K562 (cell line): ENCODE results near the gene ZMYND19. TPM values are rescaled to one million over a fixed set of nuclear protein-coding genes. Genes with fewer than 3 reads are reported as not detected.

ENCODE experiments used
- CEBPG ChIP-seq, 3 experiments: fragments of 200-800 bp in 1 of 3; sonication (Bioruptor generic) in 1 of 3; sonication (generic) in 1 of 3; formaldehyde crosslinking in 1 of 3; IDR thresholded peaks in 2 of 3; conservative IDR thresholded peaks in 1 of 3; 2 replicates each; pipeline versions ENCODE4 v1.6.1 to v1.8.0; 2016 to 2022; ENCODE audit warnings: missing compliant biosample characterization in 2 of 3, missing genetic modification characterization in 2 of 3, mild to moderate bottlenecking in 1 of 3, missing genetic modification reagents in 1 of 3
- CTBP1 ChIP-seq: fragments of 450-650 bp; IDR thresholded peaks from 2 replicates; pipeline ENCODE4 v1.6.1; 2016; ENCODE audit warnings: borderline replicate concordance
- DIDO1 ChIP-seq: fragments of 450-650 bp; IDR thresholded peaks from 2 replicates; pipeline ENCODE4 v1.6.1; 2016; ENCODE audit warnings: low read depth, missing biosample characterization, missing genetic modification characterization
- E2F6 ChIP-seq, 2 experiments: IDR thresholded peaks; 2 replicates each; pipeline ENCODE4 v1.6.1; 2011; ENCODE audit warnings: borderline replicate concordance in 1 of 2, control low read depth in 1 of 2, low read depth in 1 of 2, low read length in 1 of 2, mild to moderate bottlenecking in 1 of 2, mixed read lengths in 1 of 2, moderate library complexity in 1 of 2; ENCODE audit not compliant: insufficient read depth in 1 of 2, insufficient read length in 1 of 2, poor library complexity in 1 of 2, severe bottlenecking in 1 of 2; ENCODE audit errors: extremely low read depth in 1 of 2
- ETS2 ChIP-seq: IDR thresholded peaks from 2 replicates; pipeline ENCODE4 v1.6.1; 2016; ENCODE audit warnings: borderline replicate concordance, missing genetic modification characterization, mild to moderate bottlenecking, moderate library complexity, missing compliant biosample characterization; ENCODE audit not compliant: poor library complexity, severe bottlenecking
- HDAC1 ChIP-seq, 2 experiments: fragments of 450-650 bp; IDR thresholded peaks; 2 replicates each; pipeline ENCODE4 v1.6.1; 2016 to 2017; ENCODE audit warnings: inconsistent platforms in 1 of 2, mild to moderate bottlenecking in 1 of 2, moderate library complexity in 1 of 2
- PATZ1 ChIP-seq: fragments of 250-450 bp; sonication (Bioruptor Pico); IDR thresholded peaks from 2 replicates; pipeline ENCODE4 v1.5.0; 2020; ENCODE audit warnings: mild to moderate bottlenecking, borderline replicate concordance
- RB1 ChIP-seq: fragments of 450-650 bp; IDR thresholded peaks from 2 replicates; pipeline ENCODE4 v1.6.1; 2017; ENCODE audit warnings: low read depth, mild to moderate bottlenecking
- REST ChIP-seq, 2 experiments: fragments of 450-650 bp; formaldehyde crosslinking in 1 of 2; IDR thresholded peaks; 2 replicates each; pipeline versions ENCODE4 v1.4.0 to v1.6.1; 2014 to 2020; ENCODE audit warnings: mild to moderate bottlenecking in 2 of 2, borderline replicate concordance in 1 of 2, low read depth in 1 of 2
- SUPT5H ChIP-seq: fragments of 450-650 bp; IDR thresholded peaks from 2 replicates; pipeline ENCODE4 v1.6.1; 2016
- ZBTB12 ChIP-seq: fragments of 250-450 bp; sonication (Bioruptor Pico); IDR thresholded peaks from 2 replicates; pipeline ENCODE4 v1.4.0; 2020
- ZC3H4 ChIP-seq: sonication (generic); formaldehyde crosslinking; IDR thresholded peaks from 2 replicates; pipeline ENCODE4 v1.9.0; 2021; ENCODE audit warnings: missing genetic modification reagents, borderline replicate concordance
- polyA plus RNA-seq, 8 experiments: library from polyadenylated mRNA; depleted of rRNA in 4 of 8; stranded (reverse) in 5 of 8; unstranded in 3 of 8; fragments of >200 nt; fragmentation: Nextera tagmentation in 2 of 8; fragmentation: Illumina TruSeq in 1 of 8; extraction: Ambion mirVana in 2 of 8; extraction: Trizol in 1 of 8; gene quantifications; 2 replicates each; pipeline versions ENCODE4 v1.2.1 to v1.2.3, GENCODE V29; 2011 to 2014; ENCODE audit warnings: inconsistent platforms in 1 of 8, missing spikeins in 1 of 8
- total RNA-seq, 7 experiments: library from RNA; depleted of rRNA in 6 of 7; stranded (reverse); fragments of >200 nt in 6 of 7; fragmentation: Illumina TruSeq in 2 of 7; extraction: Trizol in 2 of 7; gene quantifications; 2 replicates each; pipeline versions ENCODE4 v1.2.1 to v1.2.3, GENCODE V29; 2011 to 2021; ENCODE audit warnings: low replicate concordance in 1 of 7

The ZMYND19 gene
- total and polyA plus RNA-seq, 9 of the 15 experiments (the other 6 are each of a cell fraction or from before 2014, with no cell fraction given): 1.0 to 86.7 (median 44.0) TPM

GRCh38 chr9:137605121-137606004 is 15.1 kb upstream of the ZMYND19 start, which contains the start of gene ARRDC1 (continued):
- TF ChIP-seq CEBPG (CRISPR knock-in tag; IDR thresholded peaks at IDR 0.05) (no peak), CEBPG (tag; conservative IDR thresholded peaks at IDR 0.05 in 1 of 2, IDR thresholded peaks at IDR 0.05 in 1 of 2) (no peak), ZC3H4 (no peak), HDAC1 (IDR thresholded peaks at IDR 0.05) (no peak), SUPT5H (no peak; the same call in 1 of the 2 replicates), RB1 (peak; percentile 73), ETS2 (tag) (no peak), REST (IDR thresholded peaks at IDR 0.05; ENCODE audit: borderline replicate concordance) (0 out of 2 replicates have a peak, but pooled peaks have one; percentile 6), REST (CRISPR knock-in tag; IDR thresholded peaks at IDR 0.05; ENCODE audit: low read depth) (0 out of 2 replicates have a peak, but pooled peaks have one; percentile 23), ZBTB12 (CRISPR knock-in tag) (no peak), CTBP1 (peak; percentile 78), E2F6 (IDR thresholded peaks at IDR 0.05; ENCODE audit: borderline replicate concordance in 1 of 2, extremely low read depth in 1 of 2, insufficient read depth in 1 of 2, insufficient read length in 1 of 2, low read depth in 1 of 2, low read length in 1 of 2, poor library complexity in 1 of 2, severe bottlenecking in 1 of 2) (peak; percentile 48 to 81), DIDO1 (tag) (no peak), PATZ1 (CRISPR knock-in tag) (no peak)
